Nephron (organoid): ENCODE measurements around the gene ZDHHC4.

ENCODE experiments used
- H3K27ac Mint-ChIP-seq, 3 experiments: 2 replicates each; pipeline ENCODE4 v1.8.0; 2020; ENCODE audit warnings: mixed read lengths in 3 of 3, mild to moderate bottlenecking in 2 of 3, moderate library complexity in 1 of 3
- H3K27me3 Mint-ChIP-seq: 2 replicates; pipeline ENCODE4 v1.8.0; 2021; ENCODE audit warnings: low read depth, mild to moderate bottlenecking, moderate library complexity, mixed read lengths
- H3K36me3 Mint-ChIP-seq: 2 replicates; pipeline ENCODE4 v1.8.0; 2020; ENCODE audit warnings: low read depth, mixed read lengths
- H3K4me1 Mint-ChIP-seq: 2 replicates; pipeline ENCODE4 v1.8.0; 2020; ENCODE audit warnings: mixed read lengths
- H3K4me3 Mint-ChIP-seq, 3 experiments: 2 replicates each; pipeline ENCODE4 v1.8.0; 2020; ENCODE audit warnings: mild to moderate bottlenecking in 3 of 3, mixed read lengths in 3 of 3, moderate library complexity in 2 of 3
- H3K9me3 Mint-ChIP-seq: 2 replicates; pipeline ENCODE4 v1.8.0; 2020; ENCODE audit warnings: mixed read lengths
- TF ChIP-seq, protein P1 (sequence below), 3 experiments: fragments of 200-600 bp; sonication (generic); IDR thresholded peaks; one replicate each; pipeline ENCODE4 v1.5.0; 2021; ENCODE audit warnings: antibody characterized with exemption in 3 of 3; ENCODE audit not compliant: unreplicated experiment in 3 of 3

Gene ZDHHC4

DNA sequence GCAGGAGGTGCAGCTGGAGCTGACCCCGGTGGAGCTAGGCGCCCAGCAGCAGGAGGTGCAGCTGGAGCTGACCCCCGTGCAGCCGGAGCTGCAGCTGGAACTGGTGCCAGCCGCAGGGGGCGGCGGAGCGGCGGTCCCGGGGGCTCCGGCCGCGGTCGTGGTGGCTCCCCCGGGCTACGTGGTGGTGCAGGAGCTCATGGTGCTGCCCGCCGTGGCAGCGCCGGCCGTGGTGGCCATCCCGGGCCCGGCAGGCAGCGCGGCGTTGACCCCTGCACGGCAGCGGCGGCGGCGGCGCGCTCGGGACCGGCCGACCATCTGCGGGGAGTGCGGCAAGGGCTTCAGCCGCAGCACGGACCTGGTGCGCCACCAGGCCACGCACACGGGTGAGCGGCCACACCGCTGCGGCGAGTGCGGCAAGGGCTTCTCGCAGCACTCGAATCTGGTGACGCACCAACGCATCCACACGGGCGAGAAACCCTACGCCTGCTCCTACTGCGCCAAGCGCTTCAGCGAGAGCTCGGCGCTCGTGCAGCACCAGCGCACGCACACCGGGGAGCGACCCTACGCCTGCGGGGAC lies 45.0 kb downstream of the ZDHHC4 start:
- Mint-ChIP-seq H3K4me3 (no peak overlapping the region), H3K36me3 (peaks cover 30% of the 10 kb centered on the region), H3K27ac (no peak overlapping the region), H3K9me3 (no peaks in the 10 kb centered on the region), H3K4me1 (no peaks in the 10 kb centered on the region), H3K27me3 (no peaks in the 10 kb centered on the region)
- TF ChIP-seq, protein P1, sequence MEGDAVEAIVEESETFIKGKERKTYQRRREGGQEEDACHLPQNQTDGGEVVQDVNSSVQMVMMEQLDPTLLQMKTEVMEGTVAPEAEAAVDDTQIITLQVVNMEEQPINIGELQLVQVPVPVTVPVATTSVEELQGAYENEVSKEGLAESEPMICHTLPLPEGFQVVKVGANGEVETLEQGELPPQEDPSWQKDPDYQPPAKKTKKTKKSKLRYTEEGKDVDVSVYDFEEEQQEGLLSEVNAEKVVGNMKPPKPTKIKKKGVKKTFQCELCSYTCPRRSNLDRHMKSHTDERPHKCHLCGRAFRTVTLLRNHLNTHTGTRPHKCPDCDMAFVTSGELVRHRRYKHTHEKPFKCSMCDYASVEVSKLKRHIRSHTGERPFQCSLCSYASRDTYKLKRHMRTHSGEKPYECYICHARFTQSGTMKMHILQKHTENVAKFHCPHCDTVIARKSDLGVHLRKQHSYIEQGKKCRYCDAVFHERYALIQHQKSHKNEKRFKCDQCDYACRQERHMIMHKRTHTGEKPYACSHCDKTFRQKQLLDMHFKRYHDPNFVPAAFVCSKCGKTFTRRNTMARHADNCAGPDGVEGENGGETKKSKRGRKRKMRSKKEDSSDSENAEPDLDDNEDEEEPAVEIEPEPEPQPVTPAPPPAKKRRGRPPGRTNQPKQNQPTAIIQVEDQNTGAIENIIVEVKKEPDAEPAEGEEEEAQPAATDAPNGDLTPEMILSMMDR (IDR thresholded peaks at IDR 0.05; ENCODE audit: unreplicated experiment in 3 of 3), result no peak

DNA sequence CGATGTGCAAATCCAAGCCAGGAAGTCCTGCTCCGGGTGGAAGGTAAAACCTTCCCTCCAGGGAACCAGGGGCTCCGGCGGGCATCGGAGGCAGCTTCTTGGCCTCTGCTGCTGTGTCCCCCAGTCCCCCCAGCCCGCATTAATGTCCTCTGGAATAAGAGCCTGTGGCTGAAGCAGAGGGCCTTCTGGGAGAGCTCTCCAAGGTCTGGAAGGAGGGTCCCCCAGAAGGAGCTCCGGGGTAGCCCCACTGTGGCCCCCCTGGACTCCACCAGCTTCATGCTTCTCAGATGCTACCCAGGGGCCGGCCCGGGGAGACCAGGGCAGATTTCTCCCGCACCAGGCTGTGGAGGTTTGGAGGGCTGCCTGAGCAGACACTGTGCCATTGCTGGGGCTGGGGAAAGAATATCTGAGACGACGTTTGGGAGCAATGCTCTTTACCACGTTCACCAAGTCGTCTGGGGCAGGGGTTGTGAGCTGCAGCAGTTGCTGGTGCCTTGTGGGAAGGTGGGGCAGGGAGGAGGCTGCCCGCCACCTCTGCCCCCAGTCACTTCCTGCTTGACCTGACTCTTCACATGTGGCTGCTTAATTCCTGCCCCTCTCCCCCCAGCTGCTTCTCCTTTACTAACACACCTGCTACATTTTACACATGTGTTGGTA lies 46.5 kb downstream of the ZDHHC4 start:
- Mint-ChIP-seq H3K27ac (no peak overlapping the region), H3K27me3 (no peaks in the 10 kb centered on the region), H3K36me3 (peaks cover 22% of the 10 kb centered on the region), H3K4me3 (no peak overlapping the region), H3K4me1 (no peaks in the 10 kb centered on the region), H3K9me3 (no peaks in the 10 kb centered on the region)
- TF ChIP-seq, protein P1 (IDR thresholded peaks at IDR 0.05; ENCODE audit: unreplicated experiment in 3 of 3), result no peak

DNA sequence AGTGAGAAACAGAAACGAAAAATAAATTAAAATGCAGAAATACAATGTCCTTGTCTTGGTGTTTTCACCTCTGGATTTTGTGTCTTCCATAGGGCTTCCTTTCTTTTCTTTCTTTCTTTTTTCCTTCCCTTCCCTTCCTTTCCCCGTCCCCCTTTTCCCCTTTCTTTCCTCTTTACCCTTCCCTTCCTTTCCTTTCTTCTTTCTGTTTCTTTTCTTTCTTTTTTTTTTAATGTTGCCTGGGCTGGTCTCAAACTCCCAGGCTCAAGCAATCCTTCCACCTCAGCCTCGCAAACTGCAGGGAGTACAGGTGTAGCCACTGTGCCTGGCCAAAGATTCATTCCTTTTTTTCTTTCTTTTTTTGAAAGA lies 47.0 kb downstream of the ZDHHC4 start:
- TF ChIP-seq, protein P1 (IDR thresholded peaks at IDR 0.05; ENCODE audit: unreplicated experiment in 3 of 3), result no peak
- Mint-ChIP-seq H3K9me3 (no peaks in the 10 kb centered on the region), H3K4me3 (no peak overlapping the region), H3K4me1 (no peaks in the 10 kb centered on the region), H3K36me3 (peaks cover 21% of the 10 kb centered on the region), H3K27ac (no peak overlapping the region), H3K27me3 (no peaks in the 10 kb centered on the region)

DNA sequence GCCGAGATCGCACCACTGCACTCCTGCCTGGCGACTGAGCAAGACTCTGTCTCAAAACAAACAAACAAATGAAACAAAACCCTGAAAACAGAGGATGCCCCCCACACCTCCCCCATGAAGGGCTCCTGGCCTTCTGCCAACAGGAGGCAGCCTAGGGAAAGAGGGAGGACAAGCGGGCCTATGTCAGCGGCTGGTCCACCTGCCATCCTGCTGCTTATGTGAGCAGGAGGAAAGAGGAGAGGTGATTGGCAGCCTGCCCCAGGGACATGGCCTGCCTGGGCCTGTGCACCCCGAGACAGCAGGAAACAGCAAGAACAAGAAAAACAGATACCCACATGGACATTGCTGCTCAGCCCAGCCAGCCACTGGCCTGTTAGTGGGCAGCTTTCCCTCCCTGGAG lies 50.8 kb downstream of the ZDHHC4 start:
- Mint-ChIP-seq H3K27me3 (no peaks in the 10 kb centered on the region), H3K4me3 (no peak overlapping the region), H3K27ac (no peak overlapping the region), H3K4me1 (no peaks in the 10 kb centered on the region), H3K9me3 (no peaks in the 10 kb centered on the region), H3K36me3 (peaks cover 9% of the 10 kb centered on the region)
- TF ChIP-seq, protein P1 (IDR thresholded peaks at IDR 0.05; ENCODE audit: unreplicated experiment in 3 of 3), result no peak

DNA sequence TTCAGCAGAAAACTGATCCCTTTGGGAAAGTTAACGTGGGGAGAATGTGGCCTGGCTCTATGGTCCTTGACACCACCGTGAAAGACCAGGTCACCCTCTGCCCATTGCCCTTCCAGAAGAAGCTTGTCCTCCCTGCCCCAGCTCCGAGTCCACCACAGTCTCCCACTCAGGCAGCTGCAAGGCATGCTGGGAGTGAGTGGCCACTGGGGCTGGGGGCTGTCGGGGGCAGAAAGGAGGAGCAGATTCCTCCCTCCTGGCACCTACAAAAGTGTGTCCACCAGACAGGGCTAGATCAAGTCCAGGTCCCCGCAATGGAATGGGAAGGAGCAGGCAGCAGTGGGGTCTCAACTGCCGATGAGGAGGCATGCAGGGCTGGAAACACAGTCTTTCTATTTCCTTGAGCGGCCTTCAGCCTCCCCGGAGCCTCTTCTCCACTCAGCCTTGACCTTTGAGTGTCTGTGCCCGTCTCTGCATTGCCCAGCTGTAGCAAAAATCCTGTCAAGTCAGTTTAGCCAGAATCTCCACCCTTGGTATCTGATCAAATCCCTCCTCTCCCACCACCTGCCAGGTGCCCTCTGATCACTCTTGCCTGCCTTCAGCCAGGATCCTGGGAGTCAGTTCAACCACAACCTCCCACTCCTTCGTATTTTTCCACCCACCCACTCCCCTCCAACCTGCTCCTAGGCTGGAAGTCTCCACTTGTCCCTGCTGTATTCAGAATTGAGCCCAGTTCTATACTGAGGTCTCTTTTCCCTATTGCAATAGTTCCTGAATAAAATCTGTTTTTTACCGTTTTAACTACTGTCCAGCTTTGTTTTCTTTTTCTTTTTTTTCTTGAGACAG lies 53.0 kb downstream of the ZDHHC4 start:
- Mint-ChIP-seq H3K4me1 (no peaks in the 10 kb centered on the region), H3K27ac (peak overlapping the region in 1 of 3 experiments; percentile 31), H3K9me3 (no peaks in the 10 kb centered on the region), H3K27me3 (no peaks in the 10 kb centered on the region), H3K36me3 (no peaks in the 10 kb centered on the region), H3K4me3 (peak overlapping the region in 1 of 3 experiments; percentile 21)
- TF ChIP-seq, protein P1 (IDR thresholded peaks at IDR 0.05; ENCODE audit: unreplicated experiment in 3 of 3), result no peak
